Activated CD4-positive, alpha-beta T cell treated with anti-CD3 and anti-CD28 coated beads for 36 hours (primary cell): ENCODE measurements around the gene FYB1. TPM values are rescaled to one million over a fixed set of nuclear protein-coding genes. Genes with fewer than 3 reads are reported as not detected.

Experiments
- ATAC-seq: fragments of 200-7000 bp; cut with Tn5 transposase; one replicate; pipeline ENCODE4 v1.10.0; 2021; ENCODE audit warnings: mild to moderate bottlenecking, moderate library complexity
- CTCF ChIA-PET: fragments of 350-600 bp; sonication (Branson Sonifier 250); formaldehyde crosslinking; loops from one replicate; lab custom pipeline; 2021; ENCODE audit warnings: antibody characterized with exemption; lab: Charles Lee
- POLR2A ChIA-PET: fragments of 350-600 bp; sonication (Branson Sonifier 250); formaldehyde crosslinking; loops from one replicate; lab custom pipeline; 2021; ENCODE audit warnings: antibody characterized with exemption, inconsistent platforms; lab: Charles Lee
- DNase-seq: peaks from one replicate; pipeline ENCODE4 v3.0.0-alpha.2; 2020
- H3K27ac Mint-ChIP-seq: one replicate; pipeline ENCODE4 v1.8.0; 2021; ENCODE audit warnings: mixed read lengths
- H3K27me3 Mint-ChIP-seq: one replicate; pipeline ENCODE4 v1.8.0; 2021; ENCODE audit warnings: mixed read lengths
- H3K36me3 Mint-ChIP-seq: one replicate; pipeline ENCODE4 v1.8.0; 2021; ENCODE audit warnings: low read depth, mixed read lengths
- H3K4me1 Mint-ChIP-seq: one replicate; pipeline ENCODE4 v1.8.0; 2021; ENCODE audit warnings: mixed read lengths
- H3K4me3 Mint-ChIP-seq: one replicate; pipeline ENCODE4 v1.8.0; 2021; ENCODE audit warnings: mild to moderate bottlenecking, moderate library complexity, mixed read lengths
- H3K9me3 Mint-ChIP-seq: one replicate; pipeline ENCODE4 v1.8.0; 2021; ENCODE audit warnings: low read depth, mixed read lengths
- intact Hi-C, 2 experiments: fragments of 100-400 bp; cut with DNase I in 1 of 2; cut with micrococcal nuclease in 1 of 2; formaldehyde crosslinking; loops; one replicate each; pipeline versions ENCODE4 v1.14.2 to v1.15.1; 2022 to 2024; cut with DNase I, micrococcal nuclease
- total RNA-seq, 2 experiments: library from RNA; stranded (reverse); gene quantifications; one replicate each; pipeline ENCODE4 v1.2.3, GENCODE V29; 2021

FYB1 gene
- total RNA-seq, 2 experiments from 2014 or later = 109 to 171 TPM

GRCh38 chr5:39175273-39175955 lies 43.9 kb downstream of the FYB1 start:
- peak overlapping the region; percentile 80 for H3K27ac Mint-ChIP-seq
- POLR2A ChIA-PET = interaction anchor here (0.7 to 2.0 kb wide), 5 partner anchors 10 to 36 kb away, joined by 3 to 6 read pairs (median 4); no protein-coding TSS in a partner anchor
- H3K9me3 Mint-ChIP-seq = peaks cover 9% of the 10 kb centered on the region
- H3K4me3 Mint-ChIP-seq = peak overlapping the region; percentile 45
- ATAC-seq = peak; percentile 79
- H3K36me3 Mint-ChIP-seq = peaks cover 25% of the 10 kb centered on the region
- CTCF ChIA-PET = interaction anchor here (0.6 to 4.2 kb wide), 15 partner anchors 10 to 108 kb away, joined by 3 to 22 read pairs (median 5); no protein-coding TSS in a partner anchor
- DNase-seq = peak; percentile 71
- intact Hi-C loops = loop anchor here (1.0 to 10.0 kb wide), 4 partner anchors 10 to 1229 kb away; no protein-coding TSS in a partner anchor
- peaks cover 95% of the 10 kb centered on the region for H3K4me1 Mint-ChIP-seq
- no peaks in the 10 kb centered on the region for H3K27me3 Mint-ChIP-seq

- CTCF ChIA-PET = interaction anchor here (2.1 to 2.5 kb wide), 3 partner anchors 10 to 16 kb away, joined by 5 to 8 read pairs (median 7); no protein-coding TSS in a partner anchor
- Mint-ChIP-seq H3K4me1 (peaks cover 94% of the 10 kb centered on the region), H3K27ac (peak overlapping the region; percentile 80), H3K27me3 (no peaks in the 10 kb centered on the region), H3K9me3 (peaks cover 9% of the 10 kb centered on the region), H3K4me3 (no peak overlapping the region), H3K36me3 (peaks cover 36% of the 10 kb centered on the region)
- no peak for ATAC-seq
- POLR2A ChIA-PET = no interaction called here
- no peak for DNase-seq
- intact Hi-C loops = loop anchor here in 1 of 2 experiments (10.0 kb wide), 3 partner anchors 1042 to 1232 kb away; no protein-coding TSS in a partner anchor
Observed at GRCh38 chr5:39173069-39173468, 46.3 kb downstream of the FYB1 start.

- ATAC-seq (no peak), DNase-seq (no peak)
- CTCF ChIA-PET = interaction anchor here (1.0 to 2.5 kb wide), 7 partner anchors 9 to 49 kb away, joined by 3 to 8 read pairs (median 4); no protein-coding TSS in a partner anchor
- Mint-ChIP-seq H3K9me3 (peaks cover 9% of the 10 kb centered on the region), H3K4me3 (no peak overlapping the region), H3K27ac (peak overlapping the region; percentile 80), H3K4me1 (peaks cover 94% of the 10 kb centered on the region), H3K36me3 (peaks cover 38% of the 10 kb centered on the region), H3K27me3 (no peaks in the 10 kb centered on the region)
- POLR2A ChIA-PET = no interaction called here
- intact Hi-C loops = loop anchor here in 1 of 2 experiments (10.0 kb wide), 3 partner anchors 1042 to 1232 kb away; no protein-coding TSS in a partner anchor
Observed at GRCh38 chr5:39172593-39172992, 46.8 kb downstream of the FYB1 start.

GRCh38 chr5:39171647-39172046 lies 47.7 kb downstream of the FYB1 start:
- DNase-seq (no peak), ATAC-seq (no peak)
- Mint-ChIP-seq H3K9me3 (peaks cover 9% of the 10 kb centered on the region), H3K4me3 (no peak overlapping the region), H3K27ac (peak overlapping the region; percentile 55), H3K27me3 (no peaks in the 10 kb centered on the region), H3K36me3 (peaks cover 42% of the 10 kb centered on the region), H3K4me1 (peaks cover 93% of the 10 kb centered on the region)
- intact Hi-C loops = loop anchor here in 1 of 2 experiments (10.0 kb wide), 3 partner anchors 1043 to 1233 kb away; no protein-coding TSS in a partner anchor
- POLR2A ChIA-PET = no interaction called here
- CTCF ChIA-PET = interaction anchor here (0.7 to 2.2 kb wide), 7 partner anchors 8 to 160 kb away, joined by 3 to 7 read pairs (median 4); no protein-coding TSS in a partner anchor

GRCh38 chr5:39169081-39169480 lies 50.3 kb downstream of the FYB1 start:
- intact Hi-C loops = no loop called here
- no peaks in the 10 kb centered on the region for H3K27me3 Mint-ChIP-seq

GRCh38 chr5:39167972-39168342 lies 51.4 kb downstream of the FYB1 start:
- ChIA-PET POLR2A (no interaction called here), CTCF (interaction anchor here (1.4 to 1.8 kb wide), 3 partner anchors 14 to 49 kb away, joined by 3 to 5 read pairs (median 4); no protein-coding TSS in a partner anchor)
- Mint-ChIP-seq H3K9me3 (peaks cover 6% of the 10 kb centered on the region), H3K27me3 (no peaks in the 10 kb centered on the region), H3K27ac (peak overlapping the region; percentile 92), H3K36me3 (peaks cover 40% of the 10 kb centered on the region), H3K4me1 (peaks cover 94% of the 10 kb centered on the region), H3K4me3 (peak overlapping the region; percentile 45)
- ATAC-seq (no peak), DNase-seq (no peak)
- intact Hi-C loops = no loop called here

More at GRCh38 chr5:39169081-39169480, 50.3 kb downstream of the FYB1 start:
- POLR2A ChIA-PET = no interaction called here
- peaks cover 94% of the 10 kb centered on the region for H3K4me1 Mint-ChIP-seq
- no peak for ATAC-seq
- CTCF ChIA-PET = interaction anchor here (0.7 to 1.8 kb wide), 5 partner anchors 9 to 48 kb away, joined by 3 to 6 read pairs (median 4); no protein-coding TSS in a partner anchor
- H3K27ac Mint-ChIP-seq = peak overlapping the region; percentile 87
- peaks cover 9% of the 10 kb centered on the region for H3K9me3 Mint-ChIP-seq
- peaks cover 50% of the 10 kb centered on the region for H3K36me3 Mint-ChIP-seq
- peak overlapping the region; percentile 45 for H3K4me3 Mint-ChIP-seq
- no peak for DNase-seq

- Mint-ChIP-seq H3K27ac (peak overlapping the region; percentile 92), H3K4me1 (peaks cover 91% of the 10 kb centered on the region), H3K4me3 (peak overlapping the region; percentile 45), H3K36me3 (peaks cover 35% of the 10 kb centered on the region), H3K27me3 (no peaks in the 10 kb centered on the region), H3K9me3 (no peaks in the 10 kb centered on the region)
- no peak for ATAC-seq
- ChIA-PET CTCF (interaction anchor here (0.7 to 1.8 kb wide), 3 partner anchors 9 to 45 kb away, joined by 3 to 5 read pairs (median 4); no protein-coding TSS in a partner anchor), POLR2A (no interaction called here)
- intact Hi-C loops = no loop called here
- DNase-seq = no peak
Observed at GRCh38 chr5:39167141-39167971, 52.0 kb downstream of the FYB1 start.

GRCh38 chr5:39164529-39165402 lies 54.6 kb downstream of the FYB1 start:
- H3K27ac Mint-ChIP-seq = peak overlapping the region; percentile 97
- H3K4me3 Mint-ChIP-seq = peak overlapping the region; percentile 51
- ChIA-PET POLR2A (interaction anchor here (0.5 to 1.4 kb wide), 5 partner anchors 10 to 1490 kb away, joined by 3 to 9 read pairs (median 6); no protein-coding TSS in a partner anchor), CTCF (interaction anchor here (0.6 to 3.8 kb wide), 17 partner anchors 11 to 119 kb away, joined by 3 to 24 read pairs (median 4); no protein-coding TSS in a partner anchor)
- no peaks in the 10 kb centered on the region for H3K27me3 Mint-ChIP-seq
- H3K36me3 Mint-ChIP-seq = peaks cover 28% of the 10 kb centered on the region
- peaks cover 90% of the 10 kb centered on the region for H3K4me1 Mint-ChIP-seq
- no peaks in the 10 kb centered on the region for H3K9me3 Mint-ChIP-seq
- ATAC-seq = peak; percentile 94
- peak; percentile 36 for DNase-seq
- intact Hi-C loops = loop anchor here (1.0 to 5.0 kb wide), 4 partner anchors 11 to 48 kb away; no protein-coding TSS in a partner anchor

- peak; percentile 38 for ATAC-seq
- Mint-ChIP-seq H3K27ac (peak overlapping the region; percentile 97), H3K9me3 (no peaks in the 10 kb centered on the region), H3K4me1 (peaks cover 90% of the 10 kb centered on the region), H3K27me3 (no peaks in the 10 kb centered on the region), H3K4me3 (peak overlapping the region; percentile 51), H3K36me3 (peaks cover 23% of the 10 kb centered on the region)
- intact Hi-C loops = loop anchor here in 1 of 2 experiments (2.0 to 5.0 kb wide), 2 partner anchors 38 to 49 kb away; no protein-coding TSS in a partner anchor
- CTCF ChIA-PET = interaction anchor here (0.9 to 3.8 kb wide), 11 partner anchors 9 to 119 kb away, joined by 3 to 24 read pairs (median 5); no protein-coding TSS in a partner anchor
- POLR2A ChIA-PET = interaction anchor here (1.3 to 1.4 kb wide), 3 partner anchors 11 to 24 kb away, joined by 3 to 9 read pairs (median 6); no protein-coding TSS in a partner anchor
- peak; percentile 65 for DNase-seq
Observed at GRCh38 chr5:39164016-39164415, 55.3 kb downstream of the FYB1 start.
